ENCODE results near the gene SLC9A9.
"Not testable (repeated sequence)": the region's sequence is repeated elsewhere in the genome, so short reads cannot be mapped to it uniquely, and the experiment has no call there.

SLC9A9 gene

GRCh38 chr3:143526011-143526545, 322.2 kb downstream of the SLC9A9 start:
- no peak for DNase-seq (ENCODE audit: low read depth)
- TF ChIP-seq CTCF (IDR thresholded peaks at IDR 0.05; ENCODE audit: low read depth, low read length), result no peak
- TF ChIP-seq MYC (IDR thresholded peaks at IDR 0.05; ENCODE audit: low read depth, low read length), result no peak
- TF ChIP-seq MAX (IDR thresholded peaks at IDR 0.05; ENCODE audit: low read depth, low read length), result no peak
- TF ChIP-seq POLR2A (IDR thresholded peaks at IDR 0.05; ENCODE audit: extremely low read depth, insufficient read length), result no peak
- H3K4me3 ChIP-seq (ENCODE audit: low read depth, low read length), result no peak overlapping the region

- TF ChIP-seq POLR2A (IDR thresholded peaks at IDR 0.05; ENCODE audit: extremely low read depth, insufficient read length) (no peak), CTCF (IDR thresholded peaks at IDR 0.05; ENCODE audit: low read depth, low read length) (no peak), MYC (IDR thresholded peaks at IDR 0.05; ENCODE audit: low read depth, low read length) (no peak), MAX (IDR thresholded peaks at IDR 0.05; ENCODE audit: low read depth, low read length) (no peak)
- H3K4me3 ChIP-seq (ENCODE audit: low read depth, low read length), result no peak overlapping the region
- DNase-seq (ENCODE audit: low read depth), result no peak
Observed at GRCh38 chr3:143525408-143525807, 322.9 kb downstream of the SLC9A9 start.

- no peak for DNase-seq (ENCODE audit: low read depth)
- TF ChIP-seq MYC (IDR thresholded peaks at IDR 0.05; ENCODE audit: low read depth, low read length), result no peak
- no peak for TF ChIP-seq POLR2A (IDR thresholded peaks at IDR 0.05; ENCODE audit: extremely low read depth, insufficient read length)
- no peak for TF ChIP-seq MAX (IDR thresholded peaks at IDR 0.05; ENCODE audit: low read depth, low read length)
- TF ChIP-seq CTCF (IDR thresholded peaks at IDR 0.05; ENCODE audit: low read depth, low read length), result no peak
Observed at GRCh38 chr3:143521803-143522202, 326.5 kb downstream of the SLC9A9 start.

GRCh38 chr3:143517131-143517530, 331.1 kb downstream of the SLC9A9 start:
- not testable (repeated sequence) for H3K4me3 ChIP-seq (ENCODE audit: low read depth, low read length); DNase-seq (ENCODE audit: low read depth)

More at GRCh38 chr3:143521803-143522202, 326.5 kb downstream of the SLC9A9 start:
- H3K4me3 ChIP-seq (ENCODE audit: low read depth, low read length), result no peak overlapping the region

GRCh38 chr3:143514874-143515273, 333.4 kb downstream of the SLC9A9 start:
- TF ChIP-seq MAX (IDR thresholded peaks at IDR 0.05; ENCODE audit: low read depth, low read length) (no peak), MYC (IDR thresholded peaks at IDR 0.05; ENCODE audit: low read depth, low read length) (no peak), CTCF (IDR thresholded peaks at IDR 0.05; ENCODE audit: low read depth, low read length) (no peak), POLR2A (IDR thresholded peaks at IDR 0.05; ENCODE audit: extremely low read depth, insufficient read length) (no peak)
- no peak for DNase-seq (ENCODE audit: low read depth)
- no peak overlapping the region for H3K4me3 ChIP-seq (ENCODE audit: low read depth, low read length)

GRCh38 chr3:143514109-143514508, 334.2 kb downstream of the SLC9A9 start:
- TF ChIP-seq CTCF (IDR thresholded peaks at IDR 0.05; ENCODE audit: low read depth, low read length) (no peak), MYC (IDR thresholded peaks at IDR 0.05; ENCODE audit: low read depth, low read length) (no peak), MAX (IDR thresholded peaks at IDR 0.05; ENCODE audit: low read depth, low read length) (no peak), POLR2A (IDR thresholded peaks at IDR 0.05; ENCODE audit: extremely low read depth, insufficient read length) (no peak)
- no peak for DNase-seq (ENCODE audit: low read depth)
- no peak overlapping the region for H3K4me3 ChIP-seq (ENCODE audit: low read depth, low read length)

Measured in NB4 (cell line).